ENCODE measurements around the gene NUP210L.

Gene NUP210L

DNA sequence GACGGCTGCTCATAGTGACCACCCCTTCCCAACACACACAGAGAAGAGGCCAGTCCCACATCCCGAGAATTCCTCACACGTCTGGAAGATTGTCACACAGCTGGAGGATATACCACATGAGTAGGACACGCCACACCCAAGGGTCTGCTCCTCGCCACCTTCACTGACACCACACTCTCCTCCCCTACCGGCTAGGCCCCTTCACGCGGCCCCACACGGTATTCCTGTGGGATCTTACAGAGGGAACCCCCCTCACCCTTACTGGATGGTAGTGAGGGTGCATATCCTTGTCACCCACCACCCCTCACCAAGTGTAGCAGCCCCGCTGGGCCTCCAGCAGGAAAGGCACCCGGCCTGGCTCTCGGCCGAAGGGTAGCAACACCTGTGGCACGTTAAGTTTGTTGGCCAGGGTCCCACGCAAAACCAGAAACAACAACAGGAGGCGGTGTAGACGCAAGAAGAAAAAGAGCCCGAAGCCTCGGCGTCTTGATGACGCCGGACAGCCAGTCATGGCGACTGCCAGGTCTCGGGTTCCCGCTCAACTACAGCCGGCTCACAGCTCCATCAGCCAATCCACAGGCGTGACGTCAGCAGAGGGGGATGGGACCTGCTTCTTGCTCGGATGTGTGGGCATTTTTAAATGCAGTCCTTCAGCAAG lies at the start of gene NUP210L:
Gene NUP210L (minus strand): TSS at position 540 of the 658 bp plus-strand sequence.
- DNase-seq (ENCODE audit: low spot score), result no peak

GRCh38 chr1:154199563-154199879 lies 44.6 kb upstream of the NUP210L start:
- DNase-seq (ENCODE audit: low spot score), result no peak

GRCh38 chr1:154198756-154199562 lies 44.1 kb upstream of the NUP210L start:
- peak; percentile 71 for DNase-seq (ENCODE audit: low spot score)

DNA sequence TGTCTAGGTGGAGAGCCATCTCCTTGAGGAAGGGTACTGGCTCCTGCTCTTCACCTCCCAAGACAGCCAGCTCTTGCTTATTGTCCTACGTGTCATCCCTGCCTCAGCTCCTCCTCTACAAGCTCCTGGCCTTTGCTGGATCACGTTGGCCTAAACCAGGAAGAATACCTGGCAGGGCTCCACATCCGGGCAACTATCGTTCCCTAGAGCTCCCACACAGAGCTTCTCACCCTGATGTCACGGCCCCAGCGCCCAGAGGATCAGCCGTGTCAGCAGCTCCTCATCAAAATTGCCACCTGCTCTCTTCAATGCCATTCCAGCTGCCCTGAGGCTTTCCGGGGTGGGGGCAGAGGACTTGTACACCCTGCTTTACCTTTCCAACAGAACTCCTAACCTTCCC lies 38.9 kb upstream of the NUP210L start:
- DNase-seq (ENCODE audit: low spot score), result no peak

- no peak for DNase-seq (ENCODE audit: low spot score)
Observed at GRCh38 chr1:154192476-154192875, 37.6 kb upstream of the NUP210L start.

DNA sequence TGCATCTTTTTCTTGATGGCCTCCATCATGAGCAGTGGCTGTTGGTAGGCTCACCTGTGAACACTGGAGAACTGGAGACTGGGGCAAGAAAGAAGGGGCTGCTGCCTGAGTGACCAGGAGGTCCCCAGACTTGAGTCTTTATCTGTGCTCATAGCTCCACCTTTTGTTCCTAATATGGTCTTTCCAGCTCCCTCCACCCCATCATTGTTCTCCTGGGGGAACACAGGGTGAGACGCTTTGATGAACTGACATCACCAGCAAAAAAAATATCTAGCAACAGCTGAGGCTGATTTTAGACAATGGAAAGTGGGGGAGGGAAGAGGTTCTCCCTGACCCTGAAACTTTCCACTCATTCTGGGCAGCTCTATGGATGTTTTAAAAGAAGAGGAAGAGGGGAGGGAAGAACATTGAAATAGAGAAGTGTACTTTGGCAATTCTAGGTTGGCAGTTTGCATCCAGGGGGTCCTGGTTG lies 37.2 kb upstream of the NUP210L start, which contains the start of gene TPM3:
Gene TPM3 (minus strand): TSS at position 111 of the 472 bp plus-strand sequence. CDS start 82 bp downstream, at position 29.
- DNase-seq (ENCODE audit: low spot score), result no peak

DNA sequence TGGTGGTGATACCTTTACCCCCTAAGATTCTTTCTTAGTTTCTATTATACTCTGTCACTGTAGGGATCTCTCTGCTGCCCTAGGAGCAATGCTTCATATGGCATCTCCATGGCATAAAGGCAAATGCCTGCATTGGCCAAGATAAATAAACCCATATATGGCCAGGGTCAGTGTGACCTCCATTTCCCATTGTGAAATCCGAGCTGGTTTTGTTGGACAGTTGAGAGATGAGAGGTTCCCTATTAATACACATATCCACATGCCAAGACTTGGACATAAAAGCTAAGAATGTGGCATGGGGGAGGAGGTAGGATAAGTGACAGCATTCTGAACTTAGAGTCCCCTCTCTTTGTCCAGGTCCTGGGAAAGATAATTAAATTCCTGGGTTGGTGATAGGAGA lies 35.7 kb upstream of the NUP210L start:
- no peak for DNase-seq (ENCODE audit: low spot score)

DNA sequence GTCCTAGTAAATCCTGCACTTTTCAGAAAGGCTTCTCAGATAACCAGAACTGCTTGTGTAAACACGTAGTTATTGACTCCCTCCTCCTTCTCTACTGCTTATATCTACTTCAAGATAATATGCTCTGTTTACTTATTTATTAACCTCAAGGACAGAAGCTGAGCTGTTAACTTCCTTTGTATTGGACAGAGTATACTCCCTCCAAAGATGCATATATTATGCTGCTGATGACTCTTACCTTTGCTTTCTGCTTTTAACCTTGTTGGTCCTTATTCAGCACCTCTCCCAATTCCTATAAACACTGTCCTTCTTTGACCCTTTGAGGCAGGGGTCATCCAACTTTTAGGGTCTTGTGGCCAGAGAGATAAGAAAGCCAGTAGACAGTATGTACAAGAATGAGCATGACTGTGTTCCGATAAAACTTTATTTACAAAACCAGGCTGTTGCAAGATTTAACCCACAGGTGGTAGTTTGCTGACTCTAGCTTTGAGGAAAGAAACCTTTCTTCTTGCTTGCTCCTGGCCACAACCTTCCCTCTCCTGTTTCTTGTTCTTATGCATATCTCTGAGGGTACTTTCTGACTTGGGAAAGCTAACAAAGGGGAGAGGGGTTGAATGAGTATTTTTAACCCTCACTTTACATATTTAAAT lies 32.1 kb upstream of the NUP210L start:
- peak; percentile 5 for DNase-seq (ENCODE audit: low spot score)

- DNase-seq (ENCODE audit: low spot score), result peak; percentile 76
Observed at GRCh38 chr1:154186177-154186576, 31.3 kb upstream of the NUP210L start.

DNA sequence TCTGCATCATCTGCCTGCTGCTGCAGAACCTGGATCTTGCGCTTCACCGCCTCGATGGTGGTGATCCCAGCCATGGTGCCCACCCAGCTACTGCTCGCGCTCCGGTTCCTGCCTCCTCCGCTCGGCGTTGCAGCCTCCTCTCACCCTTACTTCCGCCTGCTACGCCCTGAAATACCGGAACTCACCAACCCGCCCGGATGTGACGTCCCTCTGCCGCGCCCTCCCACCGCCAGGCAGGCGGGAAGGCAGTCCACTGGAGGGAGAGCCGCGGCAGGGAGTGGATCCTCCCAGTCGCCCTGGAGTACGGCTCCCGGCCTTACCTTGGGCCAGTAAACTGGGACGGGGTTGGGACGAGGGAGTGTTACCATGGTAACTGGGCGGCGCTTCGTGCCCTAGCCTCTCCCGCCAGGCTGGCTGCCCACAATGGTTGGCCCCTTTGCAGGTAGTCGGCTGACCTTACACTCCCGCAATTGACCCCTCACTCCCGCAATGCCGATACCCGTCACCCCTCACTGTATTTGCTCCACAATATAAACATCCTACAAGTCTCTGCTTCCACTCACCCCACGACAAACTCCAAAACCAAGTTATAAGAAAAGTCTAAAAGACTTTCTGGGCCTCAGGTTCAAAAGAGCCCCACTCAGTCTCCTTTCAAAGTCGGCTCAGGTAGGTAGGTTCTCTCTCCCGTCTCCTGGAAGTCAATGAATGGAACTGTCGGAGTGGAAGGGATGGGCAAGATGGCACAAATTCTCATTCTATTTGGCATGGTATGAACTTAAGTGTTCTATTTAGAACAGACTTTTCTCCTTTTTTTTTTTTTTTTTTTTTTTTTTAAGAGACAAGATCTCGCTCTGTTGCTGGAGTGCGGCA lies 28.4 kb upstream of the NUP210L start:
- DNase-seq (ENCODE audit: low spot score), result peak; percentile 94

- peak; percentile 71 for DNase-seq (ENCODE audit: low spot score)
Observed at GRCh38 chr1:154182344-154183045, 27.6 kb upstream of the NUP210L start.

GRCh38 chr1:154181944-154182343 lies 27.1 kb upstream of the NUP210L start:
- DNase-seq (ENCODE audit: low spot score), result peak; percentile 48

GRCh38 chr1:154179946-154180687 lies 25.2 kb upstream of the NUP210L start:
- no peak for DNase-seq (ENCODE audit: low spot score)

DNA sequence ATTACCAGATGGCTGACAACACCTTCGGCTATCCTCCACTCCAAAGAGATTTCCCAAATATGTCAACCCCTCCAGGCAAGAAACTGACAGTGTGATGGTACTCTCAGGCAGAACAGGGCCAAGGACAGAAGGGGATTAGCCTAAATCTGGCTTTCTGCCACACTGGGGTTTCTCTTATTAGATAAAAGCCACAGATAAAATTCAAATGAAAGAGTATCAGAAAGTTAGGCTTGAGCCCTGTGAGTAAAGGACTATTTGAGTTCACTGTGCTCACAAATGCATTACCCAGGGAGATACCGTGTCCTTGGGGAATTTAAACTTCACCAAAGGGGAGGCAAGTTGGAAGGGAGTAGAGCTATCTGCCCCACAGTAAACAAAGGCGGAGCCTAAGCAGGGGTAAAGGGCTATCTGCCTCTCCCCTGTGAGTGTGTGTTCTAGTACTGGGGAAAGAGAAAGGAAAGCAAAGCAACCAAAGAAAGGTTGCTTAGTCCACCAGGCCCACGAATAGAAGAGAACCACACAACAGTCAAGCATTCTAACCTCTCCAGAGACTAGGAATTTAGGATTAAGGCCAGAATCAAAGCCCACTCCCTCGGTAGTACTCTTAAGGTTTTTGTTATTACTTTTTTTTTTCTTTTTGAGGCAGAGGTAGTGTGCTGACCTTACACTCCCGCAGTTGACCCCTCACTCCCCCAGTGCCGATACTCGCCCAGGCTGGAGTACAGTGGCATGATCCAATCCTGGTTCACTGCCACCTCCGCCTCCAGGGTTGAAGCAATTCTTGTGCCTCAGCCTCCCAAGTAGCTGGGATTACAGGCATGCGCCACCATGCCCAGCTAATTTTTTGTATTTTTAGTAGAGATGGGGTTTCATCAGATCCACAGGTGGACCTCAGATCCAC lies 24.3 kb upstream of the NUP210L start:
- peak; percentile 74 for DNase-seq (ENCODE audit: low spot score)

GRCh38 chr1:154178013-154178412 lies 23.1 kb upstream of the NUP210L start:
- peak; percentile 57 for DNase-seq (ENCODE audit: low spot score)

DNA sequence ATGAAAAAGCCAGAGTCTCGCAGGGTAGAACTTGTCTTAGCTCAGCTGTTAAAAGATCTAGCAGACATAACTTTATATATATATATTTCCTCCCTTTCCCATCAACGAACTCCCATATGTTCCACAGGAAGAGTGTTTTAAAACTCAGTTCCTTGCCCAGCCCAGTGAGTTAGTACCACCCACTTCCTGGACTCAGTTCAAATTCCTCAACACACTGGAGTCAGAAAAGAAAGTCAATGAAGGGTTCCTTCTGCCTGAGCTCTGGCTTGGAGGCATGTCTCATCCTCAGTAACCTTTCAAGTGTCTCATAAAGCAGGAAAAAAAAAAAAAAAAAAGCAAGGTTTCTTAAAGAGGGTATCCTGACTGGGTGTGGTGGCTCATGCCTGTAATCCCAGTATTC lies 21.5 kb upstream of the NUP210L start:
- DNase-seq (ENCODE audit: low spot score), result peak; percentile 68

DNA sequence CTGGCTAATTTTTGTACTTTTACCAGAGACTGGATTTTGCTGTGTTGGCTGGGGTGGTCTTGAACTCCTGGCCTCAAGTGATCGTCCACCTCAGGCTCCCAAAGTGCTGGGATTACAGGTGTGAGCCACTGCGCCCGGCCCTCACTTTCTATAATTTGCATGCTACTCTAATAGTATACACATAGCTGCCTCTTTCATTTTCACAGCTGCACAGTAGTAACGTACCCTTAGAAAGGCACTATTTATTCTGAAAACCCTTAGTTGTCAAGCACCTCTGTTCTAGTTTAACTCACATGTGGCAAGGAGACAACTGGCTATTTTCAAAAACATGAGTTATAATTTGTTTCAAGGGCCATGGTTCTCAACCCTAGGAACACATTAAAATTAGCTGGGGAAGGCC lies 19.8 kb upstream of the NUP210L start:
- DNase-seq (ENCODE audit: low spot score), result no peak

DNA sequence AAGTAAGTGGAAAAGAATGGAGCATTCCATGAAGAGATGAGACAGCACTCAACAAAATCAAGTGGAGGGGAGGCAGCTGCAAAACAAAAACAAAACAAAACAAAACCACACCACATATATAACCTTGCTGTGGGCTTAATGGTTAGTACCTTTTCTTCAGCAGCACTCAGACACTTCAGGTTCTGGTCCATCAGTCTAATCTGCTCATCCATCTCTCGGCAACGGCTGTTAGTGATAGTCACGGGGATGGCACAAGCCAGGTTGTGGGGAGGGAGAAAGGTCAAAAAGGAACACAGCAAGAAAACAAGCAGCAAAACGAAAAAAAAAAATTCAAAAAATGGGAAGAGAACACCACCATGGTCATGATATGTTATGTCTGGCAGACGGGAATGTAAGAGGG lies 17.0 kb upstream of the NUP210L start:
- no peak for DNase-seq (ENCODE audit: low spot score)

GRCh38 chr1:154171223-154171583 lies 16.3 kb upstream of the NUP210L start:
- no peak for DNase-seq (ENCODE audit: low spot score)

Data from hematopoietic multipotent progenitor cell treated with erythropoietin and hydrocortisone succinate and interleukin-3 and kit ligand, for 17 days (in vitro differentiated cells).